ENCODE data around the gene YIF1B.

DNA sequence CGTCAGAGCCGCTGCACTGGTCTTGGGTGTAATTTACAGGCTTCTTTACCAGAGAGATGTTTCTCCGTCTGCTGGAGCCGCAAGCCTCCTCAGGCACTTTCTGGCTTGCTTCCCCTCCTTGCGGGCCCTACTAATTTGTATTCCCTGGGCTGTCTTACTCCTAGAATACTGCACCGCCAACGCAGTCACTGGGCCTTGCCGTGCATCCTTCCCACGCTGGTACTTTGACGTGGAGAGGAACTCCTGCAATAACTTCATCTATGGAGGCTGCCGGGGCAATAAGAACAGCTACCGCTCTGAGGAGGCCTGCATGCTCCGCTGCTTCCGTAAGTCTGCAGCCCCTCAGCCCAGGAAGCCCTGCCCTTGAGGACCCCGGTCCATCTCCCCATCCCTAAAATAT, 25.8 kb downstream of the YIF1B start:
- no peak for TF ChIP-seq POLR2AphosphoS5 (IDR thresholded peaks at IDR 0.05)
- TF ChIP-seq, protein P1, sequence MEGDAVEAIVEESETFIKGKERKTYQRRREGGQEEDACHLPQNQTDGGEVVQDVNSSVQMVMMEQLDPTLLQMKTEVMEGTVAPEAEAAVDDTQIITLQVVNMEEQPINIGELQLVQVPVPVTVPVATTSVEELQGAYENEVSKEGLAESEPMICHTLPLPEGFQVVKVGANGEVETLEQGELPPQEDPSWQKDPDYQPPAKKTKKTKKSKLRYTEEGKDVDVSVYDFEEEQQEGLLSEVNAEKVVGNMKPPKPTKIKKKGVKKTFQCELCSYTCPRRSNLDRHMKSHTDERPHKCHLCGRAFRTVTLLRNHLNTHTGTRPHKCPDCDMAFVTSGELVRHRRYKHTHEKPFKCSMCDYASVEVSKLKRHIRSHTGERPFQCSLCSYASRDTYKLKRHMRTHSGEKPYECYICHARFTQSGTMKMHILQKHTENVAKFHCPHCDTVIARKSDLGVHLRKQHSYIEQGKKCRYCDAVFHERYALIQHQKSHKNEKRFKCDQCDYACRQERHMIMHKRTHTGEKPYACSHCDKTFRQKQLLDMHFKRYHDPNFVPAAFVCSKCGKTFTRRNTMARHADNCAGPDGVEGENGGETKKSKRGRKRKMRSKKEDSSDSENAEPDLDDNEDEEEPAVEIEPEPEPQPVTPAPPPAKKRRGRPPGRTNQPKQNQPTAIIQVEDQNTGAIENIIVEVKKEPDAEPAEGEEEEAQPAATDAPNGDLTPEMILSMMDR (IDR thresholded peaks at IDR 0.05) = no peak
- TF ChIP-seq POLR2A (IDR thresholded peaks at IDR 0.05) = no peak
- TF ChIP-seq EP300 (IDR thresholded peaks at IDR 0.05) = no peak
